ENCODE measurements around the gene LCT. TPM values are rescaled to one million over a fixed set of nuclear protein-coding genes. Genes with fewer than 3 reads are reported as not detected.

LCT gene
- polyA plus RNA-seq, 3 donors, result not detected

DNA sequence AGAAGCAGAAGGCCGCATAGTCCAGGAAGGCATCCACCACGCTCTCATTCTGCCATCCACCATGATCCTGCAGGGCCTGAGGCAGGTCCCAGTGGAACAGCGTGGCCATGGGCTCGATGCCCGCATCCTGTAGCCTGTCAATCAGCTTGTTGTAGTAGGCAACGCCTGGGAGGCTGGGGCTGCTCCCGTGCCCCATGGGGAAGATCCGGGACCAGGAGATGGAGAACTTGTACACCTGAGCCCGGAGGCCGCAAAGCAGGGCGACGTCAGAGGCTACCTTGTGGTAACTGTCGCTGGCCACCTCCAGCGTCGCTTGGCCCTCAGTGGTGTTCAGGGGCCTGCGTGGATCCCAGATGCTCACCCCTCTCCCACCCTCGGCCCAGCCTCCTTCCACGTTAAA lies 19.5 kb downstream of the LCT start:
- peaks cover under 1% of the 10 kb centered on the region in 2 donors for H3K9me3 ChIP-seq (replicated peaks in 1 of 2; ENCODE audit: control insufficient read depth in 1 of 2, insufficient read depth in 1 of 2, low read length in 2 of 2)
- peaks cover 0 to 5% (median 1%) of the 10 kb centered on the region in 3 donors for H3K27me3 Mint-ChIP-seq (ENCODE audit: low read depth in 3 of 3)
- H3K27me3 ChIP-seq (ENCODE audit: control insufficient read depth in 2 of 2, insufficient read depth in 2 of 2, low read length in 2 of 2), result no peaks in the 10 kb centered on the region
- DNase-seq, result no peak
- H3K4me3 Mint-ChIP-seq, result no peak overlapping the region
- no peak overlapping the region for H3K27ac ChIP-seq (ENCODE audit: low read depth in 1 of 2, low read length in 2 of 2)
- H3K4me1 Mint-ChIP-seq, result peaks cover 11% of the 10 kb centered on the region
- TF ChIP-seq, protein P1, sequence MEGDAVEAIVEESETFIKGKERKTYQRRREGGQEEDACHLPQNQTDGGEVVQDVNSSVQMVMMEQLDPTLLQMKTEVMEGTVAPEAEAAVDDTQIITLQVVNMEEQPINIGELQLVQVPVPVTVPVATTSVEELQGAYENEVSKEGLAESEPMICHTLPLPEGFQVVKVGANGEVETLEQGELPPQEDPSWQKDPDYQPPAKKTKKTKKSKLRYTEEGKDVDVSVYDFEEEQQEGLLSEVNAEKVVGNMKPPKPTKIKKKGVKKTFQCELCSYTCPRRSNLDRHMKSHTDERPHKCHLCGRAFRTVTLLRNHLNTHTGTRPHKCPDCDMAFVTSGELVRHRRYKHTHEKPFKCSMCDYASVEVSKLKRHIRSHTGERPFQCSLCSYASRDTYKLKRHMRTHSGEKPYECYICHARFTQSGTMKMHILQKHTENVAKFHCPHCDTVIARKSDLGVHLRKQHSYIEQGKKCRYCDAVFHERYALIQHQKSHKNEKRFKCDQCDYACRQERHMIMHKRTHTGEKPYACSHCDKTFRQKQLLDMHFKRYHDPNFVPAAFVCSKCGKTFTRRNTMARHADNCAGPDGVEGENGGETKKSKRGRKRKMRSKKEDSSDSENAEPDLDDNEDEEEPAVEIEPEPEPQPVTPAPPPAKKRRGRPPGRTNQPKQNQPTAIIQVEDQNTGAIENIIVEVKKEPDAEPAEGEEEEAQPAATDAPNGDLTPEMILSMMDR (IDR thresholded peaks at IDR 0.05), result no peak
- no peaks in the 10 kb centered on the region for H3K79me2 ChIP-seq (ENCODE audit: insufficient read depth, low read length)
- peaks cover 0 to 5% (median 4%) of the 10 kb centered on the region in 7 donors for H3K9me3 Mint-ChIP-seq
- no peak overlapping the region for H3K9ac ChIP-seq (ENCODE audit: insufficient read depth, low read length, poor library complexity, severe bottlenecking)
- intact Hi-C loops (cut with micrococcal nuclease), result no loop called here
- no peaks in the 10 kb centered on the region for H3K36me3 Mint-ChIP-seq
- H3K36me3 ChIP-seq (replicated peaks in 1 of 2; ENCODE audit: control insufficient read depth in 1 of 2, insufficient read depth in 2 of 2, low read length in 2 of 2), result no peaks in the 10 kb centered on the region
- H3K27ac Mint-ChIP-seq, result no peak overlapping the region
- H3K4me2 ChIP-seq (replicated peaks; ENCODE audit: extremely low read depth, low read length, poor library complexity, severe bottlenecking), result no peak overlapping the region
- H4K20me1 ChIP-seq (ENCODE audit: insufficient read depth, low read length), result no peaks in the 10 kb centered on the region
- peaks cover 0 to 8% of the 10 kb centered on the region in 2 donors for H3K4me1 ChIP-seq (ENCODE audit: control insufficient read depth in 1 of 2, insufficient read depth in 2 of 2, low read length in 2 of 2)
- no peak overlapping the region for H2AFZ ChIP-seq (ENCODE audit: insufficient read depth, low read depth, low read length, poor library complexity, severe bottlenecking)
- H3K4me3 ChIP-seq (replicated peaks in 1 of 3; ENCODE audit: low read depth in 2 of 3, low read length in 3 of 3), result no peak overlapping the region
- WGBS (ENCODE audit: insufficient coverage), result 96% methylated on average over 16 of the region's 18 CpGs

DNA sequence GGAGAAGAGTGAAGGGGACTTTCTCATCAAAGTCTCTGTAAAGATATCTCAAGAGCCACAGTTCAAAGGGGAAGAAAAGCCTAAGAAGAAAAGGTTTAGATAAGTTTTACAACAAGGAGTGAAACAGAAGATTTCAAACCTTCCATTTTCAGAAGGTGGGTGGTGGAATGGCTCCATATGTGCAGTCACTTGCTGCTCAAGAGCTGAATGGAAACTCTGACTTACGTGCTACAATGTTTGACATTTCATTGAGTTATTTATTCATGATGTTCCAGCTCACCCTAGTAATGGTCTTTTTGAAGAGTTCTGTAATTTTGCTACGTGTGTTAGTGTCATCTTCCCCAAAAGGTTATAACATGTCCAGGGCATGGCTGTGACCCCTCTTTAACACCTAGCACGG lies 21.7 kb downstream of the LCT start:
- Histone ChIP-seq H3K79me2 (ENCODE audit: insufficient read depth, low read length) (no peaks in the 10 kb centered on the region), H3K9me3 (replicated peaks in 1 of 2; ENCODE audit: control insufficient read depth in 1 of 2, insufficient read depth in 1 of 2, low read length in 2 of 2) (no peaks in the 10 kb centered on the region), H3K4me2 (replicated peaks; ENCODE audit: extremely low read depth, low read length, poor library complexity, severe bottlenecking) (no peak overlapping the region), H3K9ac (ENCODE audit: insufficient read depth, low read length, poor library complexity, severe bottlenecking) (no peak overlapping the region), H4K20me1 (ENCODE audit: insufficient read depth, low read length) (no peaks in the 10 kb centered on the region), H3K27ac (ENCODE audit: low read depth in 1 of 2, low read length in 2 of 2) (no peak overlapping the region), H3K36me3 (replicated peaks in 1 of 2; ENCODE audit: control insufficient read depth in 1 of 2, insufficient read depth in 2 of 2, low read length in 2 of 2) (no peaks in the 10 kb centered on the region), H3K4me1 (ENCODE audit: control insufficient read depth in 1 of 2, insufficient read depth in 2 of 2, low read length in 2 of 2) (peaks cover 0 to 6% of the 10 kb centered on the region in 2 donors), H3K27me3 (ENCODE audit: control insufficient read depth in 2 of 2, insufficient read depth in 2 of 2, low read length in 2 of 2) (no peaks in the 10 kb centered on the region), H2AFZ (ENCODE audit: insufficient read depth, low read depth, low read length, poor library complexity, severe bottlenecking) (no peak overlapping the region), H3K4me3 (replicated peaks in 1 of 3; ENCODE audit: low read depth in 2 of 3, low read length in 3 of 3) (no peak overlapping the region)
- Mint-ChIP-seq H3K9me3 (peaks cover 0 to 4% (median 0%) of the 10 kb centered on the region in 7 donors), H3K27me3 (ENCODE audit: low read depth in 3 of 3) (peaks cover 0 to 5% (median 0%) of the 10 kb centered on the region in 3 donors), H3K27ac (no peak overlapping the region), H3K4me1 (peaks cover 2% of the 10 kb centered on the region), H3K36me3 (no peaks in the 10 kb centered on the region), H3K4me3 (no peak overlapping the region)
- TF ChIP-seq, protein P1 (IDR thresholded peaks at IDR 0.05), result no peak
- no CpG with 5 or more reads among the region's 3 CpGs for WGBS (ENCODE audit: insufficient coverage)
- no peak for DNase-seq
- intact Hi-C loops (cut with micrococcal nuclease), result no loop called here

Measured in CD14-positive monocyte (primary cell).